ENCODE data around the gene SHBG. TPM values are rescaled to one million over a fixed set of nuclear protein-coding genes. Genes with fewer than 3 reads are reported as not detected.
A peak's percentile ranks its signal among the peaks of the same experiment; 100 is the strongest.
"Not testable (repeated sequence)": the region's sequence is repeated elsewhere in the genome, so short reads cannot be mapped to it uniquely, and the experiment has no call there.

Gene SHBG
- not detected for total RNA-seq
- long read RNA-seq, result 0 reads

DNA sequence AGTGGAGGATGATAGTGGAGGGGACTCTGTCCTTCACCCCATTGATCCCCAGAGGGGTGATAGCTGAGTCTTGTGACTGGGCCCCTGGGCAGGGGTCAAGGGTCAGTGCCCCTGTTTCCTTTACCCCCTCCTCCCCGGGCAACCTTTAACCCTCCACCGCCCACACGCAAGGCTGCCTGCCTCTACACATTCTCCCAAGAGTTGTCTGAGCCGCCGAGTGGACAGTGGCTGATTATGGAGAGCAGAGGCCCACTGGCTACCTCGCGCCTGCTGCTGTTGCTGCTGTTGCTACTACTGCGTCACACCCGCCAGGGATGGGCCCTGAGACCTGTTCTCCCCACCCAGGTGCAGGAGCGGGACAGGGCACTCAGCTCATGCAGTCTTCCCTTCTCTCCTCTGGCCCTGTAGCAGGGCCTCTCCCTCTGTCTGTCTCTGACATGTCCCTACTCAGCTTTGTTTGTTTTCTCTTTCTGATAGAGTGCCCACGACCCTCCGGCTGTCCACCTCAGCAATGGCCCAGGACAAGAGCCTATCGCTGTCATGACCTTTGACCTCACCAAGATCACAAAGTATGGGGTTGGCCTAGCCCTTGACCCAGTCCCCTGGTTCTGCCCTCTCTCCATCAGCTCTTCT lies at the start of gene SHBG:
Gene SHBG (plus strand): TSS at position 197 of the 633 bp plus-strand sequence. CDS start 38 bp downstream, at position 235.
- no peak for ATAC-seq
- DNase-seq, result no peak
- intact Hi-C loops (cut with micrococcal nuclease), result no loop called here

DNA sequence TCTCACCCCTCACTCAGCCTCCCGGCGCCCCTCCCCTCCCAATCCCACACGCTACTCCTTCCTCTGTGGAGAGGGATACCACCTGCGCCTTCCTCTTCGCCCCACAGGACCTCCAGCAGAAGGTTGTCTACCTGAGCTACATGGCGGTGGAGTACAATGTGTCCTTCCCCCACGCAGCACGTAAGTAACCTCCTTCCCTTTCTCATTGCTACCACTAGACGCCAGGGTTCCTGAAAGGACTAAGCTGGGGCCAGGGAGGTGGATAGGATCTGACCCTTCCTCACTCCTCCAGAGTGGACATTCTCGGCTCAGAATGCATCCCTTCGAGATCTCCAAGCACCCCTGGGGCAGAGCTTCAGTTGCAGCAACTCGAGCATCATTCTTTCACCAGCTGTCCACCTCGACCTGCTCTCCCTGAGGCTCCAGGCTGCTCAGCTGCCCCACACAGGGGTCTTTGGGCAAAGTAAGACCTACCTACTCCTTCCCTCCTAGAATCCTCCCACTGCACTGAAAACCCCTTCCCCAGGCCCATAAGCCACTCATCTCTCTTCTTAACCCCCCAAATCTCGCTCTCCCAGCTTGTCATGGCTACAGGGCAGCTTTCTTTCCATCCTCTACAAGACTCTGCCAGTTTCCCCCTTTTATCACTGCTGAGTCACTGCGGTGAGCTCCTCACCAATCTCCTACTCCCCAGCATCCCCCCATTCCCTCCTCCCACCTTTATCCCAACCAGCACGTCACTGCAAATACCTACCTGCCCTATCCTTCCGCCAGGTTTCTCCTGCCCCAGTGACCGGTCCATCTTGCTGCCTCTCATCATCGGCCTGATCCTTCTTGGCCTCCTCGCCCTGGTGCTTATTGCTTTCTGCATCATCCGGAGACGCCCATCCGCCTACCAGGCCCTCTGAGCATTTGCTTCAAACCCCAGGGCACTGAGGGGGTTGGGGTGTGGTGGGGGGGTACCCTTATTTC lies 49.0 kb upstream of the SHBG start:
- DNase-seq (no peak), ATAC-seq (no peak)
- intact Hi-C loops (cut with micrococcal nuclease), result no loop called here

GRCh38 chr17:7582396-7583252 lies 47.3 kb upstream of the SHBG start:
- DNase-seq, result peak; percentile 52
- intact Hi-C loops (cut with micrococcal nuclease), result no loop called here
- ATAC-seq, result peak; percentile 0

DNA sequence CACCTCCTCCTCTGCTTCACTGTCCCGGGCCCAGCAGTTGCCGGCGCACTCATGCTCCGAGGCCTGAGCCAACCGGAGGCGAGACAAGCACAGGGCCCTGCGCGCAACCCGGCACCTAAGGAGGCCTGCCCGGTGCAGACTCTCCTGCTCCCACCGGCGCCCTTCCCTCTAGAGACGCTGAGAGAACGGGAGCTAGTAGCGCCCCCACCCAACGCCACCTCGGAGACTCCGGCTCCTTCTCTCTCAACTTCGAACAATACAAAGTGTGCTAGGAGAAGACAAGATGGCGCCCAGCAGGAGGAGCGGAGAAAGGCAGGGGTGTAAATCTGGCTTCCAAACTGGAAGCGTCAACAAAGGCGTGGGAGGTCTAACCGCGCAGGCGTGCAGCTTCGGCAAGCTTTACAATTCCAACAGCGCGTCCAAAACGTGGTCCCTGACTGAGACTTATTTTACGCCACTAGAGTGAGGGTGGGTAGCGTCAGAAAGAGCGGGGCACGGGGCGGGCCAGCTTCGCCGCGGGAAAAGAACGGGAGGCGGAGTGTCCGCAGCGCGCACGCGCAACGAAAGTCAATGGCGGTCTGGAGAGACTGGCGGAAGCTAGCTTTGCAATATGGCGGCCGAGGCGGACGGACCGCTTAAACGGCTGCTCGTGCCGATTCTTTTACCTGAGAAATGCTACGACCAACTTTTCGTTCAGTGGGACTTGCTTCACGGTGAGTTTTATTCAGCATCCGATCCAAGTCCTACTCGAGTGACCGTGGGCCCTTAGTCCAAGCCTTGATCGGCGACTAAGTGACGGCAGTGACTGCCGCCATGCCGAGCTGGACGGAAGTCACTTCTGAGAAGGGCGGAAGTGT lies 46.5 kb upstream of the SHBG start, which contains the start of gene MPDU1:
Gene MPDU1 (plus strand): TSS at position 600 of the 857 bp plus-strand sequence. CDS start 11 bp downstream, at position 611.
- intact Hi-C loops (cut with micrococcal nuclease), result no loop called here
- peak; percentile 98 for DNase-seq
- ATAC-seq, result peak; percentile 88

GRCh38 chr17:7586673-7587419 lies 43.1 kb upstream of the SHBG start:
- ATAC-seq (no peak), DNase-seq (peak; percentile 54)
- intact Hi-C loops (cut with micrococcal nuclease), result no loop called here

DNA sequence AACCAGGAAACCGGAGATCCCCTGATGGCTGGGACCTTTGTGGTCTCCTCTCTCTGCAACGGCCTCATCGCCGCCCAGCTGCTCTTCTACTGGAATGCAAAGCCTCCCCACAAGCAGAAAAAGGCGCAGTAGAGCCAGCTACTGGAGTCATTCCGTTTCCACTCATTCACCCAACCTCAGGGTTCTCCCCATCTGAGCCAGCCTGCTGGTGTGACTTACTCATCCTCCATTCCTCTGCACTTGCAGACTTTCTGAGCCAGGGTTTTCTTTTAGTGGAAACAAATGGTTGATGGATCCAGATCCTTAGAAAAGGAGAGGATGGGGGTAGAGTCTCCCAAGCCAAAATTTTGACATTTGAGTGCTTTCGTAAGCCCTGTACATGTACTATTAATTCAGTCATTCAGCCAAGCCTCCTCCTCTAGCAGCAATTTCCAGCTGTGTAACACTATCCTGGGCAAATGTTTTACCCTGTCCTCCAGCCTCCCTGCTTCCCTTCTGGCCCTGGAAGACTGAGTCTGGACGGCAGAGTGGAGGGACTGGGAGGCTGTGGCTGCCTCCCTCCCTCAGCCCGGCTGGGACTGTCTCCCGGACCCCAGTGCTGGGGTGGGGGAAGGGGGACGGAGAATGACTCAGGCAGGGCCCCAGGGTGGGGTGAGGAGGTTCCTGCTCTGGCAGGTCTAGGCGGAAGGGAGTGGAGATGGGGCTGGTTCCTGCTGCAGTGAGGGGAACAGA lies 42.3 kb upstream of the SHBG start:
- ATAC-seq, result no peak
- intact Hi-C loops (cut with micrococcal nuclease), result no loop called here
- DNase-seq, result no peak

DNA sequence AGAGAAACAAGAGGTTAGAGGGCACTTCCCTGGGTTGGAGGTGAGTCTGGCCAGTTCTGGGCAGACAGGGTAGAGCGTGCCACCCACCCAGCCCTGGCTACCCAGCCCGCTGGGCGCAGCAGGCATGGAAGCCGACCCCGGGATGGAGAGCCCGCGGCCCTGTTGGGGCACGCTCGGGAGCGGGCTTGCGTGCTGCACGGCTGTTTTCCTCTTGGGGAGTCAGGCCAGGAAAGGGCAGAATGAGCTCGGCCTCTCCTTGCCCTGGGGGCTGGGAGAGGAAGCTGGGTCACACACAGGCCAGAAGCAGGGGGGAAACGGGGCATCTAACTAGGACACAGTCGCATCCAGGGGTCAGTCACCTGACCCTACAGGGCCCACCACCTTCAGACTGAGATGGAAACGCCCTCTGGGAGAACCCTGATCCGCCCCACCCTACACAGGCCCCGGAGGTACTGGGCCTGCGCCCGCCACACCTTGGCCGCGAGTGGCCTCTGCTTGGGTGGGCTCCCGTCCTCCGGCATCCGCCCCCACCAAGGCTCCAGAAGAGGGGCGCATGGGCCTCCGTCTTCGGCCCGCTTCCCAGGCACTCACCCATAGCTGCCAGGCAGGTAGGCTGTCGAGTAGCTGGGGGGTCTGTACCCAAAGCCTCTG lies 41.3 kb upstream of the SHBG start:
- intact Hi-C loops (cut with micrococcal nuclease), result no loop called here
- no peak for DNase-seq
- ATAC-seq, result peak; percentile 2

DNA sequence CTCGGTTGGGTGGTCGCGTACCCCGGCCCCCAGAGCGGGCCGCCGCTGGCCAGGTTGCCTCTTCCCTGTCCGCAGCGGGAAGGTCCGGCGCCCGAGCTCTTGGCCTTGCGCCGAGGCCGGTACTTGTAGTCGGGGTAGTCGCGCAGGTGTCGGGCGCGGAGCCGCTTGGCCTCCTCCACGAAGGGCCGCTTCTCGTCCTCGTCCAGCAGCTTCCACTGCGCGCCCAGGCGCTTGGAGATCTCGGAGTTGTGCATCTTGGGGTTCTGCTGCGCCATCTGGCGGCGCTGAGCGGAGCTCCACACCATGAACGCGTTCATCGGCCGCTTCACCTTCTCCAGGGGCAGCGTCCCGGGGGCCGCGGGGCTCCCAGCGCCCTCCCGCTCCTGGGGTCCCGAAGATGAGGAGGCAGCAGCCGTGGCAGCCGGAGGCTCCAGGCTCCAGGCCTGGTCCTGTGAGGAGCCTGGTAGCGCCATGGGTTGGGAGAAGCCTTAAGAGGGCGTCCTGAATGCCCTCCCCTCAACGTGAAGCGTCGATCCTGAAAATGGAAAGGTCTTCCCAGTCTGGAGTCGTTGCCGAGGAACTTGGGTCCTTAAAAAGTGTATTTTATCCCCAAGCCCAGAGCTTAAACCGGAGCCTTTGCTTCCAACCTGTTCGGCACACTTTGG lies 40.6 kb upstream of the SHBG start:
- intact Hi-C loops (cut with micrococcal nuclease), result no loop called here
- ATAC-seq (peak; percentile 84), DNase-seq (peak; percentile 92)

DNA sequence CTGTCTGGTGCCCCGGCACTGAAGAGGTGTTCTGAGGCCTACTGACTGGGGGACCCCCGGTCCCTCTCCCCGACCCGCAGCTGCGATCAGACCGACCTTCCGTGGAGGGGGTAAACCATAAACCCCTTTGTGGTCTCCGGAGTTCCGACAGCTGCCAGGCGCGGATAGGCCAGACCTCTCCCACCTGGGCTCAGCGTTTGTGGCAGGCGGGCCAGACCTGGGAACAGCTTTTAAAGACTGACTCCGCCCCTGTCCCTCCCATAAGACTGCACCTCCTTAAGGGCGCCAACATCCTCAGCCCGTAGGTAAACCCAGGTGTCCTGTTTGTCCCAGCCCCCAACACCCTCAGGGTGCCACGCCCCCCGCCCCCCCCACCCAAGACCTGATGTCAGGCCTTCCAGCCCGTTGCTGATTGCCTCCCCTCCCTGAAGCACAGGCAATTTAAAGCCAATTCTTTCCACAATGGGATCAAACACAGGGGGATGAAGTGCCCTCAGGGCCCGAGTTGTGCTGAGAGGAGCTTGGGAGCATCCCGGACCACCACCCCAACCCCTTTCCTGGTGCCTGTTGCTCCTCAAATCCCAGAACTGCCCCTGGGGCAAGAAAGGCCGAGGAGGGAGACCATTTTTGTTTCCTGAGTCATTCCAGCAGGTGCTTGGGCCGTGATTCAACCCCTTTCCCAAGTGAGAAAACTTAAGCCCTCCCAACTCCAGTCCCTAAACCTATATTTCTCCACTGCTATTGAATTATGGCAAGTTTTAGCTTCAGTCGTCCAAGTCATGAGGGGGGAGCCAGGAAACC lies 39.8 kb upstream of the SHBG start, which contains the start of gene SOX15:
Gene SOX15 (minus strand): TSS at position 204 of the 801 bp plus-strand sequence. CDS start 418 bp downstream, outside the sequence.
- ATAC-seq (peak; percentile 2), DNase-seq (no peak)
- intact Hi-C loops (cut with micrococcal nuclease), result no loop called here

GRCh38 chr17:7590743-7591142 lies 39.2 kb upstream of the SHBG start:
- DNase-seq, result no peak
- ATAC-seq, result no peak
- intact Hi-C loops (cut with micrococcal nuclease), result no loop called here

DNA sequence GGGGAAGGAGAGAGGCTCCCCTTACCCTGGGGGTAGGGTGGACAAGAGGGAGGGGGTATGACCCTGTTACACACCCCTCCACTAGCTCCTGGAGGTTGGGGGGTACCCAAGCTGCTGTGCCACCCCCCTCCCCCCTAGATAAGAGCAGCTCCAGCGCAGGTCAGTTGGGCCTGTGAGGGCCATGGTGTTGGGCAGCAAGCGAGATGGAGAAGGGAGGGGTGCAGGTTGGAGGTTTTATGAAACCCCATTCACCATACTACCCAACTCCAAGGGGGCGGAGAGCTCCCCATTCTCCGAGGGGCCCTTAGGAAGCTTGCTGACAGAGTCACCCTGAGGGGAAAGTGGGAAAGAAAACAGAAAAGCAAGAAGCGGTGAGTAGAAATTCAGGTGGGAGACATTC lies 38.3 kb upstream of the SHBG start:
- intact Hi-C loops (cut with micrococcal nuclease), result no loop called here
- ATAC-seq, result no peak
- DNase-seq, result no peak

- intact Hi-C loops (cut with micrococcal nuclease), result no loop called here
- no peak for DNase-seq
- no peak for ATAC-seq
Observed at GRCh38 chr17:7592422-7593021, 37.4 kb upstream of the SHBG start.

DNA sequence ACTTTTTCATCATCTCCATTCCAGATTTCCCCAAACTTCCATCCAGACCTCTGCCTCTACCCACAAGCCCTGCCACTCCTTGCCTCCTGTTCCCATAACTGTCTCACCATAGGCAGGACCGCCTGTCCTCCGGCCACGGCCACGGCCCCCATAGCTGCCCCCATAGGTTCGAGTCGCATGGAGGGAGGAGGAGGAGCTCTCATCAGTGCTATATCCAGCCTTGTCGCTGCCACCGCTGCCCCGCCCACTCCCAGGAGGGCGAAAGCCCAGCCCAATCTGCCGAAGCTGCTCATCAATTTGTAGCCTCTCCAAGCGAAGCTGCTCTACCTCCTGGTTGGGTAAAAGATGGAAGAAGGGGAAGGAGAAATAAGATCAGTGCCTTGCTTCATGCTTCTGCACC lies 36.6 kb upstream of the SHBG start:
- no peak for DNase-seq

DNA sequence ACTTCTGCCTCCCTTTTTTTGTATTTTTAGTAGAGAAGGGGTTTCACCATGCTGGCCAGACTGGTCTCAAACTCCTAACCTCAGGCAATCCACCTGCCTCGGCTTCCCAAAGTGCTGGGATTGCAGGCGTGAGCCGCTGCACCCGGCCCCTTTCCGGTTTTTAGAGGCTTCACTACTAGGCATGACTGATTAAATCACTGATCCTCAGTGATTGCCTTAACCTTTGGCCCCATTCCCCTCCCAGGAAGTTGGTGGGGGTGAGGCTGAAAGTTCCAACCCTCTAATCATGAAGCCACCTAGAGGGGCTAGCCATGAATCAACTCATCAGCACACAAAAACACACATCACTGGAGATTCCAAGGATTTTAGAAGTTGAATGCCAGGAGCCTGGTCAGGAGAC lies 32.4 kb upstream of the SHBG start:
- DNase-seq; ATAC-seq; intact Hi-C loops (cut with micrococcal nuclease): not testable (repeated sequence)

More for the DNA sequence above, 36.6 kb upstream of the SHBG start:
- intact Hi-C loops (cut with micrococcal nuclease), result no loop called here
- no peak for ATAC-seq

DNA sequence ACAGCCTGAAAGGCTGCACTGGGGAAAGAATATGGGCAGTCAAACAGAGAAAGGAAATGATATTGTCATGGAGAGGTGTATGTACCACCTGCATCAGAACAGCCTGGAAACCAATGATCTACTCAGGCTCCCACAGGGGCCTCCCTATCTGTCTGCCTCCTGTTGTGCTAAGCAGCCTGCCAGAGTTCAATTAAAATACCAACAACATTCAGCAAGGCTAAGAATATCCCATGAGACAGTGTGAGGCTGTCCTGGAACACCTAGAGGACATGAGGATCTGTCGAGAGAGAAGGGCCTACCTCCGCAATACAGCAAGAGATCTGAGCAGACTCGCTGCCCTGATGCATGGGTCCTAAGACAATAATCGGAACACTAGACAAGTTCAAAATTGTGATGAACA lies 23.7 kb upstream of the SHBG start:
- no peak for DNase-seq
- peak; percentile 97 for ATAC-seq
- intact Hi-C loops (cut with micrococcal nuclease), result no loop called here

Measured in left ventricle myocardium superior (tissue), 1 donor.